C4-2B (cell line): ENCODE measurements around the gene KLK2.

Source experiments
- ZFX ChIP-seq: fragments of 450-650 bp; IDR thresholded peaks from 2 replicates; pipeline ENCODE4 v1.6.1; 2017
- TF ChIP-seq, protein P1 (sequence below): fragments of 450-650 bp; conservative IDR thresholded peaks from 2 replicates; pipeline ENCODE4 v1.5.1; 2017; ENCODE audit warnings: mild to moderate bottlenecking

DNA sequence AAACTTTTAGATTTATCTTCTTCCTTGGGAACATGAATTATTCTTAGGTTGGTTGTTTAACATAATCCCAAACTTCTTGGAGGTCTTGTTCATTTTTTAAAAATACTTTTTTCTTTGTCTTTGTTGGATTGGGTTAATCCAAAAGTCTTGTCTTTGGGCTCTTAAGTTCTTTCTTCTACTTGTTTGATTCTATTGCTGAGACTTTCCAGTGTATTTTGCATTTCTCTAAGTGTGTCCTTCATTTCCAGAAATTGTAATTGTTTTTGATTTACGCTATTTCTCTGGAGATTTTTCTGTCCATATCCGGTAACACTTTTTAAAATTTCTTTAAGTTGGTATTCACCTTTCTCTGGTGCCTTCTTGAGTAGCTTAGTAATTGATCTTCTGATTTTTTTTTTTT lies 30.0 kb upstream of the KLK2 start:
- TF ChIP-seq, protein P1, sequence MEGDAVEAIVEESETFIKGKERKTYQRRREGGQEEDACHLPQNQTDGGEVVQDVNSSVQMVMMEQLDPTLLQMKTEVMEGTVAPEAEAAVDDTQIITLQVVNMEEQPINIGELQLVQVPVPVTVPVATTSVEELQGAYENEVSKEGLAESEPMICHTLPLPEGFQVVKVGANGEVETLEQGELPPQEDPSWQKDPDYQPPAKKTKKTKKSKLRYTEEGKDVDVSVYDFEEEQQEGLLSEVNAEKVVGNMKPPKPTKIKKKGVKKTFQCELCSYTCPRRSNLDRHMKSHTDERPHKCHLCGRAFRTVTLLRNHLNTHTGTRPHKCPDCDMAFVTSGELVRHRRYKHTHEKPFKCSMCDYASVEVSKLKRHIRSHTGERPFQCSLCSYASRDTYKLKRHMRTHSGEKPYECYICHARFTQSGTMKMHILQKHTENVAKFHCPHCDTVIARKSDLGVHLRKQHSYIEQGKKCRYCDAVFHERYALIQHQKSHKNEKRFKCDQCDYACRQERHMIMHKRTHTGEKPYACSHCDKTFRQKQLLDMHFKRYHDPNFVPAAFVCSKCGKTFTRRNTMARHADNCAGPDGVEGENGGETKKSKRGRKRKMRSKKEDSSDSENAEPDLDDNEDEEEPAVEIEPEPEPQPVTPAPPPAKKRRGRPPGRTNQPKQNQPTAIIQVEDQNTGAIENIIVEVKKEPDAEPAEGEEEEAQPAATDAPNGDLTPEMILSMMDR, result no peak
- TF ChIP-seq ZFX, result no peak
